Activated CD4-positive, CD25-positive, alpha-beta regulatory T cell treated with anti-CD3 and anti-CD28 coated beads, Interleukin-2, amount 50 U/mL, for 16 hours (primary cell): ENCODE data around the gene CCDC186.
A peak's percentile ranks its signal among the peaks of the same experiment; 100 is the strongest.

Experiments
- DNase-seq: peaks from one replicate; pipeline ENCODE4 v3.0.0-alpha.2; 2020; ENCODE audit warnings: low read depth, low spot score

The CCDC186 gene

DNA sequence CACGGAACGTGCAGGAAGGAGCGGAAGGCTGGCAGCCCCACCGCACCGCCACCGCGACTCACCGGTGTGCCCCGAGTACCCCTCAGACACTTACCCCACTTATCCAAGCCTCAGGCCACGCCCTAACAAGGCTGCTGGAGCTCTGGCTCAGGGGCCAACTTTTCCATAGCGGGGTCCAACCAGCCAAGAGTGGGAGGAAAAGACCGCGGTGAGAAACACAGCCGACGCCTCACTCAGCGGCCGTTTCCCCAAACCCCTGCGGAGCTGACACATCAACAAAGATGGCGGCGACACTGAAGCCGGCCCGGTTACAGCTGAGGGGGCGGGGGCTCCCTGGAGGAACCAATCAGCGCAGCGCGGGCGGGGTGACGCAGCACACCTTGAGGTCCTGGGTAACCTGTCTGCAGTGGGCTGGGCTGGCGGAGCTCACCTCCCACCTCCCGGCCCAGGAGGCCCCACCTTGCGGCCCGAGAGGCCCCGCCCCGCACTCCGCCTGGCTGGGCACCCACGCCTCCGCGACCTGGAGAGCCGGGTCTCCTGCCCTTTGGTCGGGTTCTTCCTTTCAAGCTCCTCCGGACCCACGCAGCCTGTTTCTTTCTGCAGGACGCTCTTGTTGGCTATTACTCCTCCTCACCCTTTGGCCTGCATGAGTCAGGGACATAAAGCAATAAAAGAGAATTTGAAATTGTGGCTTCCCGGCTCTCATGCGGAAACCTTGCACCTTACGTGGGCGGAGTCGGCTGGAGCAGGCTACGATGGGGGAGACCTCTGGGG lies at the start of gene CCDC186:
Gene CCDC186 (minus strand): TSS at position 283 of the 774 bp plus-strand sequence. CDS start 10,935 bp downstream, outside the sequence.
- DNase-seq = peak; percentile 94

DNA sequence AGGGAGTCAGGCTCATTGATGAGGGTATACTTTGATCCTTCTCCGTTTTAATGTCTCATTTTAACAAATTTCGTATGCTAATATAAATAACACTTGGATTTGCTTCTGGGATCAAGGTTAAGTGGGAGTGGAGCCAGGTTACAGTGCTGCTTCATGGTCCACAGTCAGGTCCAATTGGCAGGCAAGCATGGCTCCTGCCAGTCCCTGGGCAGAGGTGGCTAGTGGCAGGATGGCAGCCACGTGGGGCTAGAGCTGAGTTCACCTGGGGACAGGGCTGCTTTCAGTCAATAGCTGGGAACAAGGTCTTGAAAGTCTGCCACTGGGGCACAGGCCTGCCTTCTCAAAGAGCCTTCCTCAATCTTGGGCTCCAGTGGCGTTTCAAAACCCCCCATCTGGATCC lies 49.1 kb upstream of the CCDC186 start:
- no peak for DNase-seq

DNA sequence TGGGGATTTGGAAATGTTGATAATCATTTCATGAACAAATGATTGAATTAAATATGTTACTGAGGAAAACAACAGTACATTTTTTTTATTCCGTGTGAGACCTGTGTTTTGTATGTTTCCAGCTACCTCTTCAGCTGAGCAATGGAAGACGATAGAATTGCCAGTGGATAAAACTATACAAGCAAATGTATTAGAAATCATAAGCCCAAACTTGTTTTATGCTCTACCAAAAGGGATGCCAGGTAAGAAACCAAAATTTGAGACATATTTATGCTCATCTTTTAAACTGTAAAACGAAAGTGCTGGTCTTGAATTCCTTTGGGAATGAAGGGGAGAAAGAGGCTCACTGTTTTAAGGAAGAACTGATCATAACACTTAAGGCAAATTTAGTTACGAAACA lies 47.2 kb upstream of the CCDC186 start:
- no peak for DNase-seq

DNA sequence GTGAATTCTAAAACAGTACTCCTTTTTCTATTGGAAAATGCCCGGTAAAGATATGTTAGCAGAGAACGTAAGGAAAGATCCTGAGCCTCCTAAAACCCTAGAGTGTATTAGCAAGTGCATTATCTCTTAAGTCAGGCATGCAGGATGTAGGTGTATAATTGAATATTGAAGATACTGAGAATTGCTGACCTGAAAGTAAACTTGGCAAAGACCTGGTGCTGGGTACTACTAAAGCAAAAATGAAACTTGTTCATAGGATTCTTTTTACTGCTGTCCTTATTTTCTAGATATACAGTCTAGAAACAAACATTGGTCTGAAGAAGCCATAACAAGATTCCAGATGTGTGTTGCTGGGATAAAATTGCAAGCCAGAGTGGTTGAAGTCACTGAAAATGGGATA lies 46.3 kb upstream of the CCDC186 start:
- DNase-seq = no peak

DNA sequence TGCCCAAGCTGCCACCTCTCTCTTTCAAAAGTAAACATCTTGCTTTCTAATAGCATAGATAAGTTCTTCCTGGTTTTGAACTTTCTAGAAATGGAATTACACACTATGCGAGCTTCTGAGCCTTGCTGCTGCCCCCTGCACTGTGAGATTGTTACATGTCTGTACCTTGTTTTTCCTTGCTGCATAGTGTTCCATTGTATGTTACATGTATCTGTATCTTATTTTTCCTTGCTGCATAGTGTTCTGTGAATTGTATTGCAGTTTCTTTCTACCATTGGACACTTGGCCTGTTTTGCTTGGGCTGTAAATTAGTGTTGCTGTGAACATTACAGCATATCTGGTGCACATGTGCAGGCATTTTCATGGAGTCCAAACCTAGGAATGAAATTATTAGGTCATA lies 41.0 kb upstream of the CCDC186 start:
- no peak for DNase-seq

DNA sequence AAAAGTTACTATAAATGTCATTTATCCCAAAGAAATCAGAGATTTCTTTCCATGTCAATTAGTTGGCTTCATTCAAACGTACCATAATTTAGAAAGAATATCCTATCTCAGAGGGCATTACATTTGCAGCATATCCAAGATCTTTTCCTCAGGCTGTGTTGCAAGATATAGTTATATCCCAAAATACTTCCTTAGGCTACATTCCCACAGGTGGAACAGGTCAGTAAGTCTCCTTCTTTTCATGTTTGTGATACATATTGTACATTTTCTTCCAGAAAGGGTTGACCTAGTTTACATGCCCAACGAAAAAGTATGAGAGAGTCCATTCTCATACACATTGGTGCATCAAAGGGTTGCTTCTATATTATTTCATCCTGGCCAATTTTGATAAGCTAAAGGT lies 38.1 kb upstream of the CCDC186 start:
- no peak for DNase-seq

DNA sequence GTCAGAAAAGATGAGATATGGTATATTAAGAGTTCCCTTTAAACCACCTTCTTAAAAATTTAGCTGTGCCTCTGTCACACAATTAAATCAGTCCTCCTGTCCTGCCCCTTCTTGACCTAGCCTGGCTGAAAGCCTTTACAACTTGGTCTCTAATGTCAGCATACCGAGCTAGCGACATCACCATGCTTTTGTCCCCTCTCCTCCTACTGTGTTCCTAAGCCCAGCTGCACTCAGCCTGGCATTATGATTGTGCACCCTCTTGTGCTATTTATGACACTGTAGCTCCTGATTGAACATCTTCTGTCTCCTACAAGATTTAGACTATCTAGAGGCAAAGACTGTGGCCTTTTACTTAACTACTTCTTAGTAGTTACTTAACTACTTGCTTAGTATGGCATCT lies 34.3 kb upstream of the CCDC186 start:
- DNase-seq = no peak

DNA sequence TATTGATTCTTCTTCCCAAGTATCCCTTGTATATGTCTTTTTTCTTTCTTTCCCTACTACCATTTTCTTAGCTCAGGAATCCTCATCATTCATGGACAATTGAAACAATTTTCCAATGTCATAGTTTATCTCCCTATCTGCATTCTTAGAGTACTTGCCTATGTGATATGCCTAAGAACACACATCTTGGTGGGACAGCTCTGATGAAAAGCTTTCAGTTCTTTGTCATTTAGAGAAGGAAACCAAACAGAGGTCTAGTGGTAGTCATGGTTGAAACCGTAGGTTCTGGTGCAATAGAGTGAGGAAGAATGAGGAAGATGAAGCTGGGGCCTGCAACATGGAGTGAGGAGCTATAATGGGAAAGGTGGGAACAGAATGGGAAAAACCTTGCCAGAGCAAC lies 33.3 kb upstream of the CCDC186 start:
- DNase-seq = no peak

DNA sequence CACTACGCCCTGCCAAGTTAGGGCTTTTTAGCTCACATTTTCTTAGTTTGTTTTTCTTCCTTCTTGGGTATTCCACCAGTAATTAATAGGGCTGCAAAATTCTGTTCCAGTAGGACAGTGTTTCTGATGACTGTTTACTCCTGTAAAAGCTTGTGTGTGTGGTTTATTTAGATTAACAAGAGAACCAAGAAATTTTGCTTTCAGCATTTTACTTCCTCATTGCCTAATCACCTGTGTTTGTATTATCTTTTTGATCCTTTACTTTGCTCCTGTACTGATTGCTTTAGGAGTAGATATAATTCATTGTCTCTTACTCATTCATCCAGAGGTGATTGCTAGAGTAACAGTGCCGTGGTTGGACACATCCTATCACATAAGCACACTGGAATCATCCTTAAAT lies 32.9 kb upstream of the CCDC186 start:
- DNase-seq = no peak

DNA sequence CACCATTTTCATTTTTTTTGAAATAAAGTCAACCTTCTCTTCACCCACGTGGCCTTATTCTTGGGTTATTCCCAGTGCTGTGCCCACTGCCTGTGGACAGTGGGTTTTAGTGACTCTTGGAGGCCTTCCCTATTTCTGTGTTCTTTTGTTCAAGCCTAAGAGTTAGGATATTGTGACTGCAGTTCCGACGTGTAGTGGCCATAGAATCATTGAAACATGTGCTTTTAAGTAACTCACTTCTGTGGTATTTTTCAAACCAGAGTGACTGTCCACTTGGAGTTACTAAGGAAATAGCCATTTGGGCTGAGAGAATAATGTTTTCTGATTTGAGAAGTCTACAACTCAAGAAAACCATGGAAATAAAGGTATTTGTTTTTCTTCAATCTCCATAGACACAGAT lies 28.8 kb upstream of the CCDC186 start:
- no peak for DNase-seq

DNA sequence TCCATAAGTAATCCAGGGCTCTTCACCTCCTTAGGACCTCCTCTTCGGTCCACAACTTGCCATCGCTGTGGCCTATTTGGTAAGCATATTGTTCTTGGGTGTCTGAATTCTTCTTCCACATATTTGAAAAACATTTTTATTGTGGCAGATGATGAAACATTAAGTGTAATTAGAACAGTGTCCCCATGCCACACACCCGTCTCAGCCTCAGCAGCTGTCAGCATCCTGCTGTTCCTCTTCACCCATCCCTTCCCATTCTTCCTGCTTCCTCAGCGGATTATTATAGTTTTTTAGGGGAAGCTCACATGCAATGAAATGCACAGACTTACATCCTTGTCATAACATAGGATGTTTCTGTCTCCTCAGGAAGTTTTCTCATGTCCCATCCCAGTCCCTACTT lies 25.2 kb upstream of the CCDC186 start:
- DNase-seq = no peak

DNA sequence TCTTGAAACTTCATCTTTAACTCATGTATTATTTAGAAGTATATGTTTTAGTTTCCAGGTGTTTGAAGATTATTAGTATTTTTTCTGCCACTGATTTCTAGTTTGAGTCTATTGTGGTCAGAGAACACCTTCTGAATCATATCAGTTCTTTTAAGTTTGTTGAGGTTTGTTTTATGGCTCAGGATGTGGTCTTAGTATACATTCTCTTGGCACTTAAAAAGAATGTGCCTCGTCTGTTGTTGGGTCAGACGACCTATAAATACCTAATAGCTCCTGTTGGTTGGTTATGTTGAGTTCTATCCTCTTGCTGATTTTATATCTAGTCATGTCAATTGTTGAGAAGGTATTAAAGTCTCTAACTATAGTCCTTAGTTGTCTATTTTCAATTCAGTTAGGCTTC lies 21.1 kb upstream of the CCDC186 start:
- DNase-seq = no peak

DNA sequence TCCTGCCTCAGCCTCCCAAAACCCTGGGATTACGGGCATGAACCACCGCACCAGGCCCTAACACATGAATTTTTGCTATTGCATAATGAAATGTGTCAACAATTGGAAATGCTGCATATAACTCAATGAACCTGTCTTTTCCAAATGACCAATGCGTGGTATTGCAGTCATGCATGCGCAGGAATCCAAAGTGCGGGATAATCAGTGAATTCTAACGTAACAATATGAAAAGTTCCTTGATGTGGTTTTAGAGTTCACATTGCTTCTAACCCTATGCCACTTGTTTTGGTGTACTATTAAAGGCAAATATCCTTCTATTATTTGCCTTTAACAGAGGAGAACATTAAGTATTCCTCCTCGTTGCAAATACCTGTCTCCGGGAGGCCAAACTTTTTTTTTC lies 15.7 kb upstream of the CCDC186 start:
- no peak for DNase-seq

DNA sequence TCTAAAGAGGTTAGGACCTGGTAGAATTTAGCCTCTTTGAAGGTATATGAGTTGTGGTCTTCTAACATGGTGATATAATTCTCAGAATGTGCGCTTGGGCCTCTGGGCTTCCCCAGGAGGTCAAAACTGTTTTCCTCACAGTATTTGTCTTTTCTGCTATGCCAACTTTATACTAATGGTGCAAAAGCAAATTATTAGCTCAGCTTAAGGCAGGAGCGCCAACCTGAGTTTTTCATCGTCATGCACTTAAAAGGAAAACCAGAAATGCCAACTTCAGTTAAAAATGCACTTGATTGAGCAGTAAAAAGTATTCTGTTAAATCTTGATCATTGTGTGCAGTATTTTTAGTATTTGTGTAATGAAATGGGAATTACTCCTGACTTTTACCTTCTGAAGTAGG lies 14.9 kb upstream of the CCDC186 start:
- no peak for DNase-seq

DNA sequence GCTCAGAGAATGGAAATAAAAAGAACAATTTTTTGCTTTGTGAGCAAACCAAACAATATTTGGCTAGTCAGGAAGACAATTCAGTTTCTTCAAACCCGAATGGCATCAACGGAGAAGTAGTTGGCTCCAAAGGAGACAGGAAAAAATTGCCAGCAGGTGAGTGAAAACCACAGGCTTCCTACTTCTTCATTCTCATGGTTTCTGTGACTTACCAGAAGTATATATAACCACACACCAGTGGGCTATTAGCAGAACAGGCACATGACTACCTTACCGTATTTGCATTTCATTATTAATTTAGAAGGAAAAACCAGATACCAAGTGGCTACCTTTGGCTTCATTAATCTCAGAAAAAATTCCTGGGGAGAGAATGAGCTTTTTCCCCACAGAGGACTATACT lies 14.0 kb upstream of the CCDC186 start:
- DNase-seq = no peak

DNA sequence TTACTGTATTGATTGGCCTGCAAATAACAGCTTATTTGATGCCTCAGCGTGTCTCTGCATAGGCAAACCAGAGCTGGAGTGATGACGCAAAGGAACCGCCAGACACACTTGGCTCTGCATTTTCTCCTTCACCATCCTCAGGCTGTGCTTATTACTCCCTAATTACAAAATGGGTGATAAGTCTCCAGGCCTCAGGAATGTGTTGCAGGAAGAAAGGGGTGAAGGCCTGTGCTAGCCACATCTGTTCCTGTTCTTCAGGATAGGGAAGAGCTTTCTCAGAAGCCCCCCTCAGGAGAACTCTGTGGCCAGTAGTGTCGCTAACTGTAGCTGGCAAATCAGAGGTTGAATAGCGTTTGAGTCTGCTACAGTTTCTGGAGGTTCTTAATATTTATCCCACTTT lies 10.3 kb upstream of the CCDC186 start:
- no peak for DNase-seq

DNA sequence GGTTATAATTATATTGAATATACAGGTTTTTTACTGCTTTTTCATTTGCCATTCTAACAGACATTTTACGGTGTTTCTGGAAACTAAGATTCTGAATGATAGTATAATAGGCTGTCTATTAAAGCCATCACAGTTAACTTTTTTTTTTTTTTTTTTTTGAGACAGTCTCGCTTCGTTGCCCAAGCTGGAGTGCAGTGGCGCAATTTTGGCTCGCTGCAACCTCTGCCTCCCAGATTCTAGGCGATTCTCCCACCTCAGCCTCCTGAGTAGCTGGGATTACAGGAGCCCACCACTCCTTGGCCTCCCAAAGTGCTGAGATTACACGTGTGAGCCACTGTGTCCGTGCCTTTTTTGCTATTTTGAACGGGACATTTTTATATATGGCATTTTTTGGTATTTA lies 9.6 kb upstream of the CCDC186 start:
- no peak for DNase-seq

DNA sequence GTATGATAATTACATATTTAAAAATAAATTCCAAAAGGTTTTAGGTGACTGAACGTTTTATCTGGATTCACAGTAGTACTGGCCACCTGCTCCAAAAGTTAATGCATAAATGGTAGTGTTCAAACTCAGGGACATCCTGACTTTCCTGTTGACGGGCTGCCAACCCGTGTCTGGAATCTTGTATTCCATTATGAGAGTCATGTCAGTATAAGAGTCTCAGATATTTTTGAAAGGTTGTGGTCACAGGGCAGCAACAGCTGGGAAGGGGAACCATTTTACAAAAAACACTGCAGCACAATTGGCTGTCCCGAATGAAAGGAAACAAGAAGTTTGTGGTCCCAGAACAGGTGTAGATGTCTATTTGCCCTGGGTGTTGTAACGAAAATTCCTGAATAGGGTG lies 8.0 kb upstream of the CCDC186 start:
- DNase-seq = no peak

DNA sequence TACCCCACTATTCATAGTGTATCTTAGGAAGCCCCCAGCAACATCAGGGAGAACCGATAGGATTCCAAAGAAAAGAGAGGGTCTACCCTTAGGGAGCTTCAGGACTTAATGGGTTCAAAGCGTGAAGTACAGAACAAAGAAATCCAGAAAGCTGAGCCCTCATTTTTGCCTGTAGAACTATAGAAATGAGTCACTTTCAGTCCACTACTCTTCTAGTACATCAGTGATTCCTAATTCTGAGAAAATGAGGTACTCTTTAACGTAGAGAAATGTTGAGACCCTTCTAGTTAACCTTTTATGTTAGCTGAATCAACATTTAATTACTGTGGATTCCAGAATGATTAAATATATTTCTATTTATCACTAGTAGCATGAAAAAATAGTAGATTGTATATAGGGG lies 6.9 kb upstream of the CCDC186 start:
- no peak for DNase-seq

DNA sequence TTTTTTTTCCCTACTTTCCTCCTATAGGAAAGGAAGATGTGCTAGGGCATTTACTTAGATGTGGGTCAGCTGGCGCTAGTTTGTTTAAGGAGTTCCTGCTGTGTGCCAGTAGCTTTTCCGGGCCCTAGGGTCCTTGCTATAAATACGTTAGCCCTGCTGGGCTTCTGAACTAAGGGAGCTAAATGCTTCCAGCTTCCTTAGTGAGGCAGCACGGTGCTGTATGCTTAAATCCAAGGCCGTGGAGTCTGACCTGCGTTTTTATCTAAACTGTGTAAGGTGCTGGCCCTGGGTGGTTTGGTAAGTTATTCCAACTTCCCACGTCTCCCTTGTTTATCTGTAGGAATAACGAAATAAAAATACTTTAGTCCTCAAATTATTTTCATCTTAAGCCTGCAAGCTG lies 5.7 kb upstream of the CCDC186 start:
- DNase-seq = no peak

DNA sequence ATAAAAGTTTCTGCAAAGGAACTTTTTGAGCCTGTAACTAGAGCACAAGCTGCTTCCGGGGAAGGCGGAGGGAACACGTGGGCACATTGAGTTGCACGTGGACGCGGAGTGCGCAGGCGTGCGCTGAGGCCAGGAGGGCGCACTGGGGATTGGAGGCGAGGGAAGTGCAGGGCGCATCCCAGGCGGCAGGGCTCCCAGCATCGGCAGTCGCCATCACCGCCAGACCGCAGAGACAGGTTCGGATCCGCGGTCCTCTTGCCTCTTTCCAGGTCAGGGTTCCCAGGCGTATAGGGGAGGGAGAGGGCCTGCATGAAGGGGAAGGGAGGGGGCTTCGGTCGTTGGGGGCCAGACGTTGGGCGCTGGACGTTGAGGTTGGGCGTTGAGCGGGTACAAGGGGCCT lies 5.1 kb upstream of the CCDC186 start, which contains the start of gene TDRD1:
Gene TDRD1 (plus strand): TSS at position 206 of the 400 bp plus-strand sequence. CDS start 8,479 bp downstream, outside the sequence.
- no peak for DNase-seq

DNA sequence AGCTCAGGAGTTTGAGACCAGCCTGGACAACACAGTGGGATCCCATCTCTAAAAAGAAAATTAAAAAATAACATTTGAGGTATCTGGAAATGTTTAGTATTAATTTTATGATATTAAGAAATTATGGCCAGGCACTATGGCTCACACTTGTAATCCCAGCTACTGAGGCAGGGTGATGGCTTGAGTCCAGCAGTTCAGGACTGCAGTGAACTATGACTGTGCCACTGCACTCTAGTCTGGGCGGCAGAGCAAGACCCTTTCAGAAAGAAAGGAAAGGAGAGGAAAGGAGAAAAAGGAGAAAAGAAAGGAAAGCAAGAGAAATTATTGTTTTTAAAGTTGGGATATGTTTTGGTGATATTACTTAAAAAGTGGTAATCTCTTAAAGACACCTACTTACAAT lies 2.5 kb upstream of the CCDC186 start:
- no peak for DNase-seq

DNA sequence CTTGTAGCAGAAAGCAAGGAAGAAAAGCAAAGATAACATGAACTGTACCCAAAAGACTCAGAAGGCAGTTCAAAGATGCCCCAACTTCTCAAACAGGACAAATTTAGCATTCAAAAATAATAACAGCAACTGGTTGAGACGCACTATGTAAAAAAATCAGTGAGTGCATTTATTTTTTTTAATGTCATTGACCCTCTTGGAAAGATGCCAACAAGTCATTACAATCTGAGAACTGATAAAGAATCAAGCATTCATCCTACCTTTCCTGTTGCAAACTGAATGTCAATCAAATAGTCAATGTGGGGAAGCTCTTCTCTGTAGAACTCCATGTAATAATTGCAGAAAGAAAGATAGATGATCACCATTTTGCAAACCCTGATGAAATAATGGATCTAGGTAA lies 1.7 kb upstream of the CCDC186 start:
- no peak for DNase-seq

DNA sequence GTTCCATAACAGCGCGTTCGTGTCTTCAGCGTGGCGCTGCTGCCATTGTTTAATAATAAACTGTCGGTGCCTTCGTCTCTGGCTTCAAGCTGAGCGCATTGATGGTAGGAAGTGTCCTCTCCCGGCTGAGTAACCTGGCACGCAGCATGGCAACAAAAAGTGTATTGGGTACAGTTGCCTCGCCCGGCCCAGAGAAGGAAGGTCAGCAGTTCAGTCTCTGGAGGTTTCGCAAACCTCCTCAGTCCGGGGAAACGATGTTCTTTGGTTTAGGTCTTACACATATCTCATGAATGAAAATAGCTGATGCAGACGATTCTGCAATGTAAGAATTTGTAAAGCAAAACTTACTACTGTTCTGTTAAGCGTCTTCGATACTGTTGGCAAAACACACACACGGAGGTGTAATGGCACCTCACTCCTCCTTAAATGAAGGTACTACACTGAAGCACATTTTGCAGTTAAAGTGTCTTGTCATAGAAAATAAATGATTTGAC lies 739 bp upstream of the CCDC186 start:
- no peak for DNase-seq
